HepG2 (cell line): ENCODE measurements around the gene DPEP2NB. TPM values are rescaled to one million over a fixed set of nuclear protein-coding genes. Genes with fewer than 3 reads are reported as not detected.

Experiments
- ATF7 ChIP-seq, 2 experiments: fragments of 450-650 bp in 1 of 2; sonication (generic) in 1 of 2; formaldehyde crosslinking in 1 of 2; IDR thresholded peaks; 2 replicates each; pipeline versions ENCODE4 v1.4.0 to v1.6.1; 2016 to 2020; ENCODE audit warnings: antibody characterized with exemption in 1 of 2, mild to moderate bottlenecking in 1 of 2, missing genetic modification reagents in 1 of 2
- ELK4 ChIP-seq: sonication (generic); formaldehyde crosslinking; IDR thresholded peaks from 2 replicates; pipeline ENCODE4 v1.9.0; 2021; ENCODE audit warnings: missing genetic modification reagents, borderline replicate concordance
- FOSL2 ChIP-seq: sonication (generic); formaldehyde crosslinking; IDR thresholded peaks from 2 replicates; pipeline ENCODE4 v1.4.0; 2020; ENCODE audit warnings: missing genetic modification reagents
- GPN1 ChIP-seq: sonication (generic); formaldehyde crosslinking; IDR thresholded peaks from 2 replicates; pipeline ENCODE4 v1.5.1; 2020; ENCODE audit warnings: missing genetic modification reagents, borderline replicate concordance
- GTF2F1 ChIP-seq: fragments of 150-350 bp; IDR thresholded peaks from 2 replicates; pipeline ENCODE4 v1.6.1; 2014; ENCODE audit warnings: low read length
- KAT7 ChIP-seq: IDR thresholded peaks from 2 replicates; pipeline ENCODE4 v1.6.1; 2018; ENCODE audit warnings: borderline replicate concordance, missing compliant biosample characterization
- LBX2 ChIP-seq: sonication (generic); formaldehyde crosslinking; IDR thresholded peaks from 2 replicates; pipeline ENCODE4 v1.5.0; 2020; ENCODE audit warnings: missing genetic modification reagents, mild to moderate bottlenecking, borderline replicate concordance
- LCORL ChIP-seq, 2 experiments: fragments of 450-650 bp in 1 of 2; sonication (generic) in 1 of 2; formaldehyde crosslinking in 1 of 2; IDR thresholded peaks; 2 replicates each; pipeline versions ENCODE4 v1.5.0 to v1.6.1; 2017 to 2020; ENCODE audit warnings: antibody characterized with exemption in 1 of 2, missing genetic modification reagents in 1 of 2
- MED1 ChIP-seq: sonication (generic); formaldehyde crosslinking; IDR thresholded peaks from 2 replicates; pipeline ENCODE4 v1.4.0; 2020; ENCODE audit warnings: missing genetic modification reagents
- MLLT10 ChIP-seq: sonication (generic); formaldehyde crosslinking; IDR thresholded peaks from 2 replicates; pipeline ENCODE4 v1.4.0; 2020; ENCODE audit warnings: missing genetic modification reagents
- NR2F1 ChIP-seq, 2 experiments: fragments of 450-650 bp in 1 of 2; formaldehyde crosslinking in 1 of 2; IDR thresholded peaks; 2 replicates each; pipeline versions ENCODE4 v1.5.0 to v1.6.1; 2016 to 2020; ENCODE audit warnings: mild to moderate bottlenecking in 1 of 2, missing compliant biosample characterization in 1 of 2, missing genetic modification reagents in 1 of 2, moderate library complexity in 1 of 2
- PHF5A ChIP-seq: IDR thresholded peaks from one replicate; pipeline ENCODE4 v1.6.1; 2018; ENCODE audit warnings: low read depth, missing genetic modification reagents; ENCODE audit not compliant: unreplicated experiment
- SALL2 ChIP-seq: sonication (generic); formaldehyde crosslinking; IDR thresholded peaks from 2 replicates; pipeline ENCODE4 v1.8.1; 2023; ENCODE audit warnings: mild to moderate bottlenecking, missing genetic modification reagents, inconsistent platforms
- TFE3 ChIP-seq: IDR thresholded peaks from 2 replicates; pipeline ENCODE4 v1.6.1; 2016
- TSC22D2 ChIP-seq: sonication (generic); formaldehyde crosslinking; IDR thresholded peaks from 2 replicates; pipeline ENCODE4 v1.5.1; 2020; ENCODE audit warnings: missing genetic modification reagents, mild to moderate bottlenecking, borderline replicate concordance
- ZBTB10 ChIP-seq: sonication (generic); formaldehyde crosslinking; IDR thresholded peaks from 2 replicates; pipeline ENCODE4 v1.4.0; 2020; ENCODE audit warnings: missing genetic modification reagents, borderline replicate concordance
- ZNF362 ChIP-seq: sonication (generic); formaldehyde crosslinking; IDR thresholded peaks from 2 replicates; pipeline ENCODE4 v1.4.0; 2020; ENCODE audit warnings: missing genetic modification reagents, mild to moderate bottlenecking, borderline replicate concordance
- ZNF788 ChIP-seq: sonication (generic); formaldehyde crosslinking; IDR thresholded peaks from 2 replicates; pipeline ENCODE4 v1.5.0; 2020; ENCODE audit warnings: mild to moderate bottlenecking, missing genetic modification reagents, borderline replicate concordance
- ZNF792 ChIP-seq: IDR thresholded peaks from 2 replicates; pipeline ENCODE4 v1.6.1; 2016
- polyA plus RNA-seq, 8 experiments: library from polyadenylated mRNA; depleted of rRNA in 3 of 8; stranded (reverse) in 7 of 8; unstranded in 1 of 8; fragments of >200 nt; fragmentation: Illumina TruSeq in 4 of 8; extraction: Trizol in 4 of 8; gene quantifications; 2 replicates each; pipeline versions ENCODE4 v1.2.1 to v1.2.3, GENCODE V29; 2011 to 2016; ENCODE audit warnings: low read depth in 4 of 8, missing spikeins in 1 of 8, mixed read lengths in 1 of 8; ENCODE audit not compliant: insufficient read depth in 1 of 8
- total RNA-seq, 5 experiments: library from RNA; depleted of rRNA; stranded (reverse); fragments of >200 nt; fragmentation: Illumina TruSeq; extraction: Trizol; gene quantifications; 2 replicates each; pipeline ENCODE4 v1.2.3, GENCODE V29; 2016; ENCODE audit warnings: low read depth in 1 of 5

Gene DPEP2NB
- total and polyA plus RNA-seq, 2 of the 13 experiments (the other 11 are each of a cell fraction or from before 2014, with no cell fraction given), result not detected

- peak; percentile 44; the same call in 1 of the 2 replicates for TF ChIP-seq ZNF362 (CRISPR knock-in tag)
- TF ChIP-seq MLLT10 (CRISPR knock-in tag), result no peak
- no peak for TF ChIP-seq GPN1 (CRISPR knock-in tag)
- no peak for TF ChIP-seq GTF2F1
- TF ChIP-seq KAT7 (CRISPR knock-in tag), result peak; percentile 90; the same call in 1 of the 2 replicates
- peak; percentile 75 for TF ChIP-seq ZNF792 (CRISPR knock-in tag)
- peak; percentile 78; the same call in 1 of the 2 replicates for TF ChIP-seq SALL2 (CRISPR knock-in tag)
- peak; percentile 59; the same call in 1 of the 2 replicates for TF ChIP-seq MED1 (CRISPR knock-in tag)
- TF ChIP-seq ZBTB10, result 0 out of 2 replicates have a peak, but pooled peaks have one; percentile 30
- TF ChIP-seq PHF5A (CRISPR knock-in tag), result peak; percentile 49
- TF ChIP-seq TFE3 (CRISPR knock-in tag), result peak; percentile 40; the same call in 1 of the 2 replicates
- no peak for TF ChIP-seq LCORL (IDR thresholded peaks at IDR 0.05)
- TF ChIP-seq LCORL (CRISPR knock-in tag; IDR thresholded peaks at IDR 0.05), result peak; percentile 94
- TF ChIP-seq ELK4 (CRISPR knock-in tag), result peak; percentile 23; the same call in 1 of the 2 replicates
- TF ChIP-seq ZNF788, result peak; percentile 89; the same call in 1 of the 2 replicates
- TF ChIP-seq NR2F1 (CRISPR knock-in tag; IDR thresholded peaks at IDR 0.05), result no peak
- peak; percentile 57; the same call in 1 of the 2 replicates for TF ChIP-seq TSC22D2 (CRISPR knock-in tag)
- no peak for TF ChIP-seq ATF7 (IDR thresholded peaks at IDR 0.05)
- no peak; the same call in 1 of the 2 replicates for TF ChIP-seq ATF7 (CRISPR knock-in tag; IDR thresholded peaks at IDR 0.05)
- TF ChIP-seq FOSL2 (CRISPR knock-in tag), result peak; percentile 39; the same call in 1 of the 2 replicates
- TF ChIP-seq LBX2 (CRISPR knock-in tag), result peak; percentile 15; the same call in 1 of the 2 replicates
Observed at GRCh38 chr16:67993207-67994039, 22.3 kb downstream of the DPEP2NB start (continued).
